Mesenchymal stem cell (in vitro differentiated cells and primary cell): ENCODE measurements around the gene ZSWIM4.

Source experiments
- DNase-seq: peaks from one replicate; pipeline ENCODE4 v3.0.0-alpha.2; 2013
- H2AFZ ChIP-seq: one replicate; pipeline ENCODE4 v1.6.1; 2013; ENCODE audit warnings: low read depth, mild to moderate bottlenecking, control low read depth, inconsistent platforms, low read length, moderate library complexity
- H2AK5ac ChIP-seq: 2 replicates; pipeline ENCODE4 v1.6.1; 2013; ENCODE audit warnings: low read length, moderate library complexity, mild to moderate bottlenecking, inconsistent platforms; ENCODE audit not compliant: severe bottlenecking
- H2BK120ac ChIP-seq: one replicate; pipeline ENCODE4 v1.6.1; 2013; ENCODE audit warnings: low read depth, mild to moderate bottlenecking, inconsistent platforms, low read length, moderate library complexity
- H2BK12ac ChIP-seq, 2 experiments: one replicate each; pipeline ENCODE4 v1.6.1; 2013; ENCODE audit warnings: inconsistent platforms in 2 of 2, low read length in 2 of 2, mild to moderate bottlenecking in 2 of 2, moderate library complexity in 2 of 2, control low read depth in 1 of 2
- H2BK15ac ChIP-seq: one replicate; pipeline ENCODE4 v1.6.1; 2013; ENCODE audit warnings: mild to moderate bottlenecking, low read depth, inconsistent platforms; ENCODE audit not compliant: poor library complexity, severe bottlenecking
- H2BK5ac ChIP-seq: 2 replicates; pipeline ENCODE4 v1.6.1; 2013; ENCODE audit warnings: low read depth, mild to moderate bottlenecking, low read length, control low read depth, inconsistent platforms; ENCODE audit not compliant: poor library complexity, severe bottlenecking
- H3K14ac ChIP-seq, 2 experiments: one replicate each; pipeline ENCODE4 v1.6.1; 2013; ENCODE audit warnings: inconsistent platforms in 2 of 2, low read length in 2 of 2, control low read depth in 1 of 2, mild to moderate bottlenecking in 1 of 2, moderate library complexity in 1 of 2
- H3K18ac ChIP-seq, 2 experiments: one replicate each; pipeline ENCODE4 v1.6.1; 2013; ENCODE audit warnings: inconsistent platforms in 2 of 2, low read length in 2 of 2, control low read depth in 1 of 2, low read depth in 1 of 2, mild to moderate bottlenecking in 1 of 2
- H3K23ac ChIP-seq, 2 experiments: one replicate each; pipeline ENCODE4 v1.6.1; 2013; ENCODE audit warnings: inconsistent platforms in 2 of 2, low read length in 2 of 2, mild to moderate bottlenecking in 2 of 2, moderate library complexity in 2 of 2, control low read depth in 1 of 2
- H3K27ac ChIP-seq: 2 replicates; pipeline ENCODE4 v1.5.1; 2013; ENCODE audit warnings: mild to moderate bottlenecking, moderate library complexity, low read length, control low read depth, inconsistent platforms; ENCODE audit not compliant: poor library complexity, severe bottlenecking
- H3K27me3 ChIP-seq, 2 experiments: 2 replicates each; pipeline versions ENCODE4 v1.6.1 to v1.7.0; 2013; ENCODE audit warnings: low read length in 2 of 2, mild to moderate bottlenecking in 2 of 2, moderate library complexity in 2 of 2, control low read depth in 1 of 2, inconsistent platforms in 1 of 2; ENCODE audit not compliant: control insufficient read depth in 1 of 2, insufficient read depth in 1 of 2
- H3K36me3 ChIP-seq, 2 experiments: 2 replicates each; pipeline versions ENCODE4 v1.6.1 to v1.7.0; 2013; ENCODE audit warnings: low read length in 2 of 2, control low read depth in 1 of 2, inconsistent platforms in 1 of 2, low read depth in 1 of 2, mild to moderate bottlenecking in 1 of 2; ENCODE audit not compliant: insufficient read depth in 2 of 2, control insufficient read depth in 1 of 2
- H3K4ac ChIP-seq, 2 experiments: one replicate each; pipeline ENCODE4 v1.6.1; 2013; ENCODE audit warnings: inconsistent platforms in 2 of 2, low read length in 2 of 2, mild to moderate bottlenecking in 2 of 2, moderate library complexity in 2 of 2, control low read depth in 1 of 2, low read depth in 1 of 2
- H3K4me1 ChIP-seq: 2 replicates; pipeline ENCODE4 v1.6.1; 2013; ENCODE audit warnings: low read depth, low read length, control low read depth; ENCODE audit not compliant: control insufficient read depth, insufficient read depth
- H3K4me2 ChIP-seq: 2 replicates; pipeline ENCODE4 v1.6.1; 2013; ENCODE audit warnings: low read length, mild to moderate bottlenecking, inconsistent platforms; ENCODE audit not compliant: poor library complexity, severe bottlenecking
- H3K4me3 ChIP-seq, 2 experiments: 2 replicates each; pipeline versions ENCODE4 v1.5.1 to v1.7.0; 2013; ENCODE audit warnings: low read length in 2 of 2, mild to moderate bottlenecking in 2 of 2, control low read depth in 1 of 2, low read depth in 1 of 2; ENCODE audit not compliant: insufficient read depth in 1 of 2
- H3K79me1 ChIP-seq: replicated peaks from 2 replicates; pipeline ENCODE4 v1.6.1; 2013; ENCODE audit warnings: mild to moderate bottlenecking, control low read depth, low read length, inconsistent platforms; ENCODE audit not compliant: poor library complexity, severe bottlenecking
- H3K9ac ChIP-seq: 2 replicates; pipeline ENCODE4 v1.7.0; 2013; ENCODE audit warnings: mild to moderate bottlenecking, low read length, moderate library complexity
- H3K9me3 ChIP-seq: 2 replicates; pipeline ENCODE4 v1.7.0; 2013; ENCODE audit warnings: mild to moderate bottlenecking, low read length; ENCODE audit not compliant: control insufficient read depth
- H4K8ac ChIP-seq: one replicate; pipeline ENCODE4 v1.6.1; 2013; ENCODE audit warnings: inconsistent platforms, mild to moderate bottlenecking, low read length, moderate library complexity
- H4K91ac ChIP-seq: one replicate; pipeline ENCODE4 v1.6.1; 2013; ENCODE audit warnings: mild to moderate bottlenecking, low read length, inconsistent platforms
- WGBS: methylation state at CpG from one replicate; pipeline ENCODE4 v1.1.7; 2013; ENCODE audit warnings: mixed read lengths; 5-methylcytosine and 5-hydroxymethylcytosine counted together

ZSWIM4 gene

GRCh38 chr19:13868663-13869062 lies 73.4 kb downstream of the ZSWIM4 start:
- H3K4me1 ChIP-seq: peaks cover 27% of the 10 kb centered on the region
- H3K14ac ChIP-seq: no peak overlapping the region
- H3K9me3 ChIP-seq: no peaks in the 10 kb centered on the region
- no peak overlapping the region for H3K4me2 ChIP-seq
- no peak overlapping the region for H4K91ac ChIP-seq
- DNase-seq: no peak
- H2AK5ac ChIP-seq: no peak overlapping the region
- H2BK15ac ChIP-seq: no peak overlapping the region
- no peak overlapping the region for H4K8ac ChIP-seq
- H3K4me3 ChIP-seq: no peak overlapping the region
- no peaks in the 10 kb centered on the region for H3K36me3 ChIP-seq
- 75% methylated on average over 3 of the region's 4 CpGs for WGBS
- no peak overlapping the region for H3K18ac ChIP-seq
- H2BK12ac ChIP-seq: no peak overlapping the region
- no peak overlapping the region for H3K23ac ChIP-seq
- H3K9ac ChIP-seq: no peak overlapping the region
- H3K27ac ChIP-seq: no peak overlapping the region
- peaks cover 3% of the 10 kb centered on the region for H3K79me1 ChIP-seq
- H3K27me3 ChIP-seq: no peaks in the 10 kb centered on the region
- H3K4ac ChIP-seq: no peak overlapping the region
- H2AFZ ChIP-seq: no peak overlapping the region
- no peak overlapping the region for H2BK120ac ChIP-seq
- H2BK5ac ChIP-seq: no peak overlapping the region

- no peak overlapping the region for H3K23ac ChIP-seq
- H2AFZ ChIP-seq: no peak overlapping the region
- H3K4me2 ChIP-seq: no peak overlapping the region
- H2BK12ac ChIP-seq: no peak overlapping the region
- no peak overlapping the region for H2BK120ac ChIP-seq
- peaks cover 24% of the 10 kb centered on the region for H3K4me1 ChIP-seq
- WGBS: 90% methylated on average over 12 of the region's 13 CpGs
- H3K4ac ChIP-seq: no peak overlapping the region
- H3K18ac ChIP-seq: no peak overlapping the region
- peaks cover 4% of the 10 kb centered on the region for H3K79me1 ChIP-seq
- H3K27ac ChIP-seq: no peak overlapping the region
- H2AK5ac ChIP-seq: no peak overlapping the region
- no peak for DNase-seq
- H3K9ac ChIP-seq: no peak overlapping the region
- H3K14ac ChIP-seq: no peak overlapping the region
- H4K91ac ChIP-seq: no peak overlapping the region
- H3K36me3 ChIP-seq: no peaks in the 10 kb centered on the region
- H2BK15ac ChIP-seq: no peak overlapping the region
- no peak overlapping the region for H2BK5ac ChIP-seq
- H3K27me3 ChIP-seq: peaks cover 0 to 4% of the 10 kb centered on the region in 2 experiments
- H4K8ac ChIP-seq: no peak overlapping the region
- no peak overlapping the region for H3K4me3 ChIP-seq
- no peaks in the 10 kb centered on the region for H3K9me3 ChIP-seq
Measured at GRCh38 chr19:13869281-13869680, 74.0 kb downstream of the ZSWIM4 start.

- Histone ChIP-seq H2BK5ac (no peak overlapping the region), H3K27me3 (peaks cover 0 to 11% of the 10 kb centered on the region in 2 experiments), H3K23ac (no peak overlapping the region), H3K79me1 (peaks cover 4% of the 10 kb centered on the region), H3K4ac (no peak overlapping the region), H2BK15ac (no peak overlapping the region), H3K9ac (no peak overlapping the region), H3K4me3 (no peak overlapping the region), H3K9me3 (no peaks in the 10 kb centered on the region), H2AK5ac (no peak overlapping the region), H2BK120ac (no peak overlapping the region), H2BK12ac (no peak overlapping the region), H2AFZ (no peak overlapping the region), H3K4me1 (peaks cover 16% of the 10 kb centered on the region), H3K36me3 (no peaks in the 10 kb centered on the region), H3K14ac (no peak overlapping the region), H4K91ac (no peak overlapping the region), H4K8ac (no peak overlapping the region), H3K4me2 (no peak overlapping the region), H3K27ac (no peak overlapping the region), H3K18ac (no peak overlapping the region)
- no peak for DNase-seq
- WGBS: 89% methylated on average over 3 of the region's 4 CpGs
Measured at GRCh38 chr19:13870873-13871272, 75.6 kb downstream of the ZSWIM4 start.

- no peak overlapping the region for H3K23ac ChIP-seq
- peaks cover 7% of the 10 kb centered on the region for H3K4me1 ChIP-seq
- peaks cover 1% of the 10 kb centered on the region for H3K79me1 ChIP-seq
- no peak overlapping the region for H2AK5ac ChIP-seq
- H3K4ac ChIP-seq: no peak overlapping the region
- H4K8ac ChIP-seq: no peak overlapping the region
- no peak overlapping the region for H3K14ac ChIP-seq
- peaks cover 4 to 20% of the 10 kb centered on the region in 2 experiments for H3K27me3 ChIP-seq
- no peak for DNase-seq
- no peak overlapping the region for H2BK5ac ChIP-seq
- no peaks in the 10 kb centered on the region for H3K9me3 ChIP-seq
- H3K4me2 ChIP-seq: peak overlapping the region; percentile 76
- H2BK120ac ChIP-seq: no peak overlapping the region
- peak overlapping the region in 1 of 2 experiments; percentile 42 for H3K4me3 ChIP-seq
- H3K9ac ChIP-seq: peak overlapping the region; percentile 12
- H3K36me3 ChIP-seq: no peaks in the 10 kb centered on the region
- no peak overlapping the region for H2AFZ ChIP-seq
- no peak overlapping the region for H4K91ac ChIP-seq
- no peak overlapping the region for H2BK12ac ChIP-seq
- no peak overlapping the region for H3K27ac ChIP-seq
- 48% methylated on average over 5 of the region's 5 CpGs for WGBS
- no peak overlapping the region for H3K18ac ChIP-seq
- H2BK15ac ChIP-seq: no peak overlapping the region
Measured at GRCh38 chr19:13872339-13872694, 77.1 kb downstream of the ZSWIM4 start.
